Panc1 (cell line): ENCODE measurements around the gene GM2A. TPM values are rescaled to one million over a fixed set of nuclear protein-coding genes. Genes with fewer than 3 reads are reported as not detected.
A peak's percentile ranks its signal among the peaks of the same experiment; 100 is the strongest.
"Not testable (repeated sequence)": the region's sequence is repeated elsewhere in the genome, so short reads cannot be mapped to it uniquely, and the experiment has no call there.

ENCODE experiments used
- ATAC-seq: fragments of 200-7000 bp; cut with Tn5 transposase; 2 replicates; pipeline ENCODE4 v1.9.1; 2020; ENCODE audit warnings: mild to moderate bottlenecking, moderate library complexity
- BruUV-seq: library from RNA; stranded (reverse); fragments of 400-500 nt; replicated peaks from 2 replicates; lab custom pipeline; 2021; lab: Mats Ljungman, UMichigan
- CTCF ChIA-PET: fragments of 300-600 bp; sonication (Branson Sonifier 250); formaldehyde crosslinking; loops from one replicate; lab custom pipeline; 2022; ENCODE audit warnings: antibody characterized with exemption; lab: Charles Lee
- POLR2A ChIA-PET: fragments of 300-600 bp; sonication (Branson Sonifier 250); formaldehyde crosslinking; loops from one replicate; lab custom pipeline; 2022; ENCODE audit warnings: antibody characterized with exemption; lab: Charles Lee
- DNase-seq: peaks from one replicate; pipeline ENCODE4 v3.0.0-alpha.2; 2010; ENCODE audit warnings: low read depth, low spot score
- H3K27ac ChIP-seq: 2 replicates; pipeline ENCODE4 v1.5.1; 2011; ENCODE audit warnings: mild to moderate bottlenecking, low read length, inconsistent platforms
- H3K27me3 ChIP-seq: fragments of 200-500 bp; sonication (Bioruptor generic); 2 replicates; pipeline ENCODE4 v1.6.0; 2014; ENCODE audit warnings: low read length, inconsistent platforms; ENCODE audit not compliant: control insufficient read depth, insufficient read depth
- H3K36me3 ChIP-seq: fragments of 200-500 bp; sonication (Bioruptor generic); 2 replicates; pipeline ENCODE4 v1.5.1; 2014; ENCODE audit warnings: inconsistent platforms, mild to moderate bottlenecking, low read length, moderate library complexity; ENCODE audit not compliant: control insufficient read depth, insufficient read depth
- H3K4me1 ChIP-seq: 2 replicates; pipeline ENCODE4 v1.5.1; 2011; ENCODE audit warnings: inconsistent platforms, mild to moderate bottlenecking, low read length, moderate library complexity; ENCODE audit not compliant: control insufficient read depth, insufficient read depth
- H3K4me3 ChIP-seq, 2 experiments: 2 replicates each; pipeline ENCODE4 v1.5.1; 2011 to 2012; ENCODE audit warnings: low read depth in 2 of 2, low read length in 2 of 2, mild to moderate bottlenecking in 2 of 2, inconsistent platforms in 1 of 2, moderate library complexity in 1 of 2
- H3K9me3 ChIP-seq: fragments of 200-500 bp; sonication (Bioruptor generic); 2 replicates; pipeline ENCODE4 v1.5.1; 2014; ENCODE audit warnings: low read depth, mild to moderate bottlenecking, inconsistent platforms, low read length, moderate library complexity; ENCODE audit not compliant: control insufficient read depth, insufficient read depth
- POLR2AphosphoS5 ChIP-seq: IDR thresholded peaks from 2 replicates; pipeline ENCODE4 v1.6.1; 2012; ENCODE audit warnings: mild to moderate bottlenecking, low read depth, low read length, moderate library complexity
- SIN3A ChIP-seq: IDR thresholded peaks from 2 replicates; pipeline ENCODE4 v1.6.1; 2012; ENCODE audit warnings: low read depth, mild to moderate bottlenecking, low read length, moderate library complexity, borderline replicate concordance; ENCODE audit not compliant: insufficient read depth
- TCF7L2 ChIP-seq: IDR thresholded peaks from 2 replicates; pipeline ENCODE4 v1.6.1; 2011; ENCODE audit warnings: mild to moderate bottlenecking, low read depth, low read length, inconsistent platforms
- in situ Hi-C: cut with HindIII; loops from 2 replicates; pipeline ENCODE4 v1.10.0; 2016; ENCODE audit warnings: low sequenced_read_pairs, low pct_unique_long_range_greater_than_20kb
- intact Hi-C: fragments of 100-400 bp; cut with micrococcal nuclease; formaldehyde crosslinking; loops from one replicate; pipeline ENCODE4 v1.10.0; 2022; ENCODE audit not compliant: unreplicated experiment
- total RNA-seq: library from RNA; stranded (reverse); gene quantifications from one replicate; pipeline ENCODE4 v1.2.1, GENCODE V29; 2021; ENCODE audit not compliant: unreplicated experiment
- TF ChIP-seq, protein P1 (sequence below): fragments of 450-650 bp; IDR thresholded peaks from 2 replicates; pipeline ENCODE4 v1.5.1; 2017; ENCODE audit warnings: mild to moderate bottlenecking
- TF ChIP-seq, protein P2 (sequence below), 2 experiments: IDR thresholded peaks; 2 replicates each; pipeline ENCODE4 v1.6.1; 2011 to 2012; ENCODE audit warnings: low read depth in 2 of 2, control low read depth in 1 of 2, low read length in 1 of 2, mild to moderate bottlenecking in 1 of 2, moderate library complexity in 1 of 2; ENCODE audit not compliant: insufficient read depth in 1 of 2

Gene GM2A
- total RNA-seq, 1 experiment from 2014 or later: 40.7 TPM

DNA sequence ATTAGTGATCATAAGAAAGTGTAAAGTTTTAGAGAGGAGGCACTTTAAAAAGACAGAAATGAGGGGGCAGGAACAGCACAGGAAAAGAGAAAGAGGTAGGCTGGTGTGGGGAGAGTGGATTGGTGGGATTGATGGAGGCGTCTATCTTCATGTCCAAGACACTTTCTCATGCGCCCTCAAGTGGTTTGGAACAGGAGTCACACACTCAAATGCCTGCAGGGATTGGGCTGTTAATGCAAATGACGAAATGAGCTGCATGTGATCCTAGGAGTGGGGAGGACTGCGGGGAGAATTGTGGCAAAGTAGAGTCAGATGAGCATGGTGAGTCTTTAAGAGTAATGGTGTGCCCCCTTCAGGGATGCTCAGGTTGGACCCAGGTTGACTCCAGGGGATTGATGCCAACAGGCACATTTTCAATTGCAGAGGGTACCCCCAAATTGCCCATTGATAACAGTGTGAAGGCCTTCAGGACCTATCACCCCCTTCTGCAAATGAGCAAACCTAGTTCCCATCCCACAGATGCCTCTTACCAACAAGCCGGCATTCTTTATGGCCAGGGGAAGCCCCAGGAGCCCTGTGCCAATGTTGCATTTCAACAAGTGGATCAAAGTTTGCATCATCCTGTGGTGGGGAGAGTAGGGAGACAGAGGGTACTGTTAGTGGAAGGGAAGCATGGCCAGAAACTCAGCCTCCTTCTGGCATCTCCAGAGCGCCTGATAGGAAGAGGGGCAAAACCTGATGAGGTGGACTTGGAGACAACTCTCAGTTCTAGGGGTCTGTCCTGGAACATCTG, 45.3 kb downstream of the GM2A start:
- BruUV-seq: no TSS peak
- CTCF ChIA-PET: interaction anchor here (0.6 kb wide), 1 partner anchor 24 kb away, joined by 4 read pairs; no protein-coding TSS in a partner anchor
- peak; percentile 41 for DNase-seq
- TF ChIP-seq, protein P1, sequence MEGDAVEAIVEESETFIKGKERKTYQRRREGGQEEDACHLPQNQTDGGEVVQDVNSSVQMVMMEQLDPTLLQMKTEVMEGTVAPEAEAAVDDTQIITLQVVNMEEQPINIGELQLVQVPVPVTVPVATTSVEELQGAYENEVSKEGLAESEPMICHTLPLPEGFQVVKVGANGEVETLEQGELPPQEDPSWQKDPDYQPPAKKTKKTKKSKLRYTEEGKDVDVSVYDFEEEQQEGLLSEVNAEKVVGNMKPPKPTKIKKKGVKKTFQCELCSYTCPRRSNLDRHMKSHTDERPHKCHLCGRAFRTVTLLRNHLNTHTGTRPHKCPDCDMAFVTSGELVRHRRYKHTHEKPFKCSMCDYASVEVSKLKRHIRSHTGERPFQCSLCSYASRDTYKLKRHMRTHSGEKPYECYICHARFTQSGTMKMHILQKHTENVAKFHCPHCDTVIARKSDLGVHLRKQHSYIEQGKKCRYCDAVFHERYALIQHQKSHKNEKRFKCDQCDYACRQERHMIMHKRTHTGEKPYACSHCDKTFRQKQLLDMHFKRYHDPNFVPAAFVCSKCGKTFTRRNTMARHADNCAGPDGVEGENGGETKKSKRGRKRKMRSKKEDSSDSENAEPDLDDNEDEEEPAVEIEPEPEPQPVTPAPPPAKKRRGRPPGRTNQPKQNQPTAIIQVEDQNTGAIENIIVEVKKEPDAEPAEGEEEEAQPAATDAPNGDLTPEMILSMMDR: peak; percentile 76
- TF ChIP-seq TCF7L2: no peak
- no peaks in the 10 kb centered on the region for H3K9me3 ChIP-seq
- ATAC-seq: peak; percentile 90
- H3K27me3 ChIP-seq: peaks cover 10% of the 10 kb centered on the region
- H3K4me1 ChIP-seq: peaks cover 2% of the 10 kb centered on the region; the same call in 1 of the 2 replicates
- H3K36me3 ChIP-seq: no peaks in the 10 kb centered on the region
- intact Hi-C loops: loop anchor here (10.0 kb wide), 1 partner anchor 173 kb away; no protein-coding TSS in a partner anchor
- in situ Hi-C loops: no loop called here
- no peak overlapping the region for H3K27ac ChIP-seq
- H3K4me3 ChIP-seq: no peak overlapping the region
- POLR2A ChIA-PET: no interaction called here

DNA sequence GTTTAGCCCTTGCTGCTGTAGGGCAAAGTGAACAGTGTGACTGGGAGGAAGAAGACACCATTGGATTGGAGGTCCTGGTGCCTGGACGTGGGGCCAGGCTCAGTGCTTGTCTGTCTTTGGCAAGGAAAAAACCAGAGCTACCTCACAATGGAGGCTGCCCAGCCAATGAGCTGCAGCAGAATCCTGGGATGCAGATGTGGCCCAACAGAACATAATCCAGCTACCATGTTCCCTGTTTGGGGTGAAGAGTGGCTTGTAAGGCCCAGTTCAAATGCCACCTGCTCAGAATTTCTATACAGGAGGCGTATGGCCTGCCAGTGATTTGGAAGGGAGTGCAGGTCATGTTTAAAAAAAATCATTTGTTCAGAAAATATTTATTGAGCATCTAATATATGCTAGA, 50.7 kb downstream of the GM2A start, which contains the start of gene SLC36A3:
Gene SLC36A3 (minus strand): TSS at position 101 of the 400 bp plus-strand sequence. CDS start 412 bp downstream, outside the sequence.
- ChIA-PET POLR2A (no interaction called here), CTCF (no interaction called here)
- intact Hi-C loops: no loop called here
- Histone ChIP-seq H3K36me3 (no peaks in the 10 kb centered on the region), H3K4me1 (no peaks in the 10 kb centered on the region), H3K9me3 (no peaks in the 10 kb centered on the region), H3K27ac (no peak within 1 kb of the TSS), H3K4me3 (no peak within 1 kb of the TSS), H3K27me3 (peaks cover 10% of the 10 kb centered on the region)
- no TSS peak for BruUV-seq
- in situ Hi-C loops: no loop called here
- ATAC-seq: no peak
- TF ChIP-seq TCF7L2: no peak
- TF ChIP-seq SIN3A: no peak
- TF ChIP-seq POLR2AphosphoS5: no peak
- TF ChIP-seq, protein P2, sequence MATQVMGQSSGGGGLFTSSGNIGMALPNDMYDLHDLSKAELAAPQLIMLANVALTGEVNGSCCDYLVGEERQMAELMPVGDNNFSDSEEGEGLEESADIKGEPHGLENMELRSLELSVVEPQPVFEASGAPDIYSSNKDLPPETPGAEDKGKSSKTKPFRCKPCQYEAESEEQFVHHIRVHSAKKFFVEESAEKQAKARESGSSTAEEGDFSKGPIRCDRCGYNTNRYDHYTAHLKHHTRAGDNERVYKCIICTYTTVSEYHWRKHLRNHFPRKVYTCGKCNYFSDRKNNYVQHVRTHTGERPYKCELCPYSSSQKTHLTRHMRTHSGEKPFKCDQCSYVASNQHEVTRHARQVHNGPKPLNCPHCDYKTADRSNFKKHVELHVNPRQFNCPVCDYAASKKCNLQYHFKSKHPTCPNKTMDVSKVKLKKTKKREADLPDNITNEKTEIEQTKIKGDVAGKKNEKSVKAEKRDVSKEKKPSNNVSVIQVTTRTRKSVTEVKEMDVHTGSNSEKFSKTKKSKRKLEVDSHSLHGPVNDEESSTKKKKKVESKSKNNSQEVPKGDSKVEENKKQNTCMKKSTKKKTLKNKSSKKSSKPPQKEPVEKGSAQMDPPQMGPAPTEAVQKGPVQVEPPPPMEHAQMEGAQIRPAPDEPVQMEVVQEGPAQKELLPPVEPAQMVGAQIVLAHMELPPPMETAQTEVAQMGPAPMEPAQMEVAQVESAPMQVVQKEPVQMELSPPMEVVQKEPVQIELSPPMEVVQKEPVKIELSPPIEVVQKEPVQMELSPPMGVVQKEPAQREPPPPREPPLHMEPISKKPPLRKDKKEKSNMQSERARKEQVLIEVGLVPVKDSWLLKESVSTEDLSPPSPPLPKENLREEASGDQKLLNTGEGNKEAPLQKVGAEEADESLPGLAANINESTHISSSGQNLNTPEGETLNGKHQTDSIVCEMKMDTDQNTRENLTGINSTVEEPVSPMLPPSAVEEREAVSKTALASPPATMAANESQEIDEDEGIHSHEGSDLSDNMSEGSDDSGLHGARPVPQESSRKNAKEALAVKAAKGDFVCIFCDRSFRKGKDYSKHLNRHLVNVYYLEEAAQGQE (IDR thresholded peaks at IDR 0.05; ENCODE audit: insufficient read depth in 1 of 2, low read depth in 2 of 2, low read length in 1 of 2): no peak
- TF ChIP-seq, protein P1: no peak
- DNase-seq: no peak

DNA sequence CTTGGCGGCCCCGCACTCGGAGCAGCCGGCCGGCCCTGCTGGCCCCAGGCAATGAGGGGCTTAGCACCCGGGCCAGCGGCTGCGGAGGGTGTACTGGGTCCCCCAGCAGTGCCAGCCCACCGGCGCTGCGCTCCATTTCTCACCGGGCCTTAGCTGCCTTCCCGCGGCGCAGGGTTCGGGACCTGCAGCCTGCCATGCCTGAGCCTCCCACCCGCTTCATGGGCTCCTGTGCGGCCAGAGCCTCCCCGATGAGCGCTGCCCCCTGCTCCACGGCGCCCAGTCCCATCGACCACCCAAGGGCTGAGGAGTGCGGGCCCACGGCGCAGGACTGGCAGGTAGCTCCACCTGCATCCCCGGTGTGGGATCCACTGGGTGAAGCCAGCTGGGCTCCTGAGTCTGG, 56.3 kb downstream of the GM2A start:
- H3K4me3 ChIP-seq, H3K27me3 ChIP-seq, ATAC-seq, H3K4me1 ChIP-seq, DNase-seq, H3K36me3 ChIP-seq, in situ Hi-C loops, intact Hi-C loops, H3K9me3 ChIP-seq, POLR2A ChIA-PET, BruUV-seq, H3K27ac ChIP-seq: not testable (repeated sequence)
- CTCF ChIA-PET: interaction anchor here (0.6 kb wide), 1 partner anchor 267 kb away, joined by 3 read pairs; no protein-coding TSS in a partner anchor

DNA sequence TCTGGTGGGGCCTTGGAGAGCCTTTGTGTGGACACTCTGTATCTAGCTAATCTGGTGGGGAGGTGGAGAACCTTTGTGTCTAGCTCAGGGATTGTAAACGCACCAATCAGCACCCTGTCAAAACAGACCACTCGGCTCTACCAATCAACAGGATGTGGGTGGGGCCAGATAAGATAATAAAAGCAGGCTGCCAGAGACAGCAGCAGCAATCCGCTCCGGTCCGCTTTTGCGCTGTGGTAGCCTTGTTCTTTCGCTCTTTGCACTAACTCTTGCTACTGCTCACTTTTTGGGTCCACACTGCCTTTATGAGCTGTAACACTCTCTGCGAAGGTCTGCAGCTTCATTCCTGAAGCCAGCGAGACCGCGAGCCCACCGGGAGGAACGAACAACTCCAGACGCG, 56.8 kb downstream of the GM2A start:
- CTCF ChIA-PET: interaction anchor here (0.6 kb wide), 1 partner anchor 266 kb away, joined by 3 read pairs; no protein-coding TSS in a partner anchor
- H3K27me3 ChIP-seq, H3K4me3 ChIP-seq, in situ Hi-C loops, POLR2A ChIA-PET, H3K36me3 ChIP-seq, DNase-seq, H3K9me3 ChIP-seq, ATAC-seq, H3K27ac ChIP-seq, H3K4me1 ChIP-seq, BruUV-seq: not testable (repeated sequence)
- intact Hi-C loops: loop anchor here (10.0 kb wide), 1 partner anchor 195 kb away; no protein-coding TSS in a partner anchor
